Loucy (cell line): Measurements from ENCODE around the gene PRR35.

Experiments
- EZH2phosphoT487 ChIP-seq: fragments of 200-600 bp; IDR thresholded peaks from 2 replicates; pipeline ENCODE4 v1.6.1; 2018; ENCODE audit warnings: antibody characterized with exemption, mild to moderate bottlenecking, moderate library complexity, borderline replicate concordance
- TF ChIP-seq, protein P1 (sequence below): fragments of 200-600 bp; sonication (generic); conservative IDR thresholded peaks from 2 replicates; pipeline ENCODE4 v1.5.1; 2014; ENCODE audit warnings: mild to moderate bottlenecking, antibody characterized with exemption, low read length

DNA sequence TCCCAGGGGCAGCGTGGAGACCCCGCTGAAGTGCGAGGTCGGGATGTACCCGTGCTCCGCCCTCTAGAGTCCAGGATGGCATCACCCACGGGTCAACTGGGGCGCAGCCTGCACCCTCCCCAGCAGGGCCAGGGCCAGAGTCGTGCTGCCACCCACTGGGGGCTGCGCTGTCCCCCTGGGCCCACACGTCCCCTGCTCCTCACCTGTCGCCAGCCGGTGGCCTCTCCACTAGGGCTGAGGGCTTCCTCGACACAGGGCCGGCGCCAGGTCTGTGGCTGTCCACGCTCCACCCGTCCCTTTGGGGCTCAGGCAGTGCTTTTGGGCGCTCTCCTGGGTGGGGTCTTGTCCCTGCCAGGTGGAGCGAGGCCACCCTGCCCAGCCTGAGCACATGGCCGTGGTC is 11.6 kb upstream of the PRR35 start:
- TF ChIP-seq, protein P1, sequence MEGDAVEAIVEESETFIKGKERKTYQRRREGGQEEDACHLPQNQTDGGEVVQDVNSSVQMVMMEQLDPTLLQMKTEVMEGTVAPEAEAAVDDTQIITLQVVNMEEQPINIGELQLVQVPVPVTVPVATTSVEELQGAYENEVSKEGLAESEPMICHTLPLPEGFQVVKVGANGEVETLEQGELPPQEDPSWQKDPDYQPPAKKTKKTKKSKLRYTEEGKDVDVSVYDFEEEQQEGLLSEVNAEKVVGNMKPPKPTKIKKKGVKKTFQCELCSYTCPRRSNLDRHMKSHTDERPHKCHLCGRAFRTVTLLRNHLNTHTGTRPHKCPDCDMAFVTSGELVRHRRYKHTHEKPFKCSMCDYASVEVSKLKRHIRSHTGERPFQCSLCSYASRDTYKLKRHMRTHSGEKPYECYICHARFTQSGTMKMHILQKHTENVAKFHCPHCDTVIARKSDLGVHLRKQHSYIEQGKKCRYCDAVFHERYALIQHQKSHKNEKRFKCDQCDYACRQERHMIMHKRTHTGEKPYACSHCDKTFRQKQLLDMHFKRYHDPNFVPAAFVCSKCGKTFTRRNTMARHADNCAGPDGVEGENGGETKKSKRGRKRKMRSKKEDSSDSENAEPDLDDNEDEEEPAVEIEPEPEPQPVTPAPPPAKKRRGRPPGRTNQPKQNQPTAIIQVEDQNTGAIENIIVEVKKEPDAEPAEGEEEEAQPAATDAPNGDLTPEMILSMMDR: no peak
- TF ChIP-seq EZH2phosphoT487: no peak
